GM12878 (cell line): ENCODE data around the gene PCIF1. TPM values are rescaled to one million over a fixed set of nuclear protein-coding genes. Genes with fewer than 3 reads are reported as not detected.

Experiments
- ATAC-seq: fragments of 200-7000 bp; cut with Tn5 transposase; 3 replicates; pipeline ENCODE4 v1.9.1; 2020; ENCODE audit warnings: mild to moderate bottlenecking, moderate library complexity
- BruUV-seq: library from RNA; stranded (reverse); fragments of 400-500 nt; replicated peaks from 2 replicates; lab custom pipeline; 2021; lab: Mats Ljungman, UMichigan
- CTCF ChIA-PET: fragments of 300-600 bp; sonication (Branson Sonifier 250); formaldehyde crosslinking; extraction: SDS; loops from one replicate; lab custom pipeline; 2021; ENCODE audit warnings: inconsistent platforms; lab: Yijun Ruan, JAX
- POLR2A ChIA-PET: fragments of 350-600 bp; formaldehyde crosslinking; extraction: SDS; loops from one replicate; lab custom pipeline; 2021; ENCODE audit warnings: inconsistent platforms; lab: Charles Lee
- RAD21 ChIA-PET: fragments of 300-600 bp; sonication (Branson Sonifier 250); formaldehyde crosslinking; loops from one replicate; lab custom pipeline; 2023; ENCODE audit warnings: antibody characterized with exemption; ENCODE audit not compliant: unreplicated experiment; lab: Charles Lee
- SMC1A ChIA-PET: fragments of 300-600 bp; sonication (Branson Sonifier 250); formaldehyde crosslinking; loops from one replicate; lab custom pipeline; 2023; ENCODE audit not compliant: unreplicated experiment, uncharacterized antibody; lab: Charles Lee
- DNase-seq: peaks from one replicate; pipeline ENCODE4 v3.0.0-alpha.2; 2011; ENCODE audit warnings: low read depth, low spot score
- FAIRE-seq: peaks from 3 replicates; lab custom pipeline; 2011; peaks lifted over from hg19 to GRCh38; lab: Jason Lieb, UNC
- H2AFZ ChIP-seq: 2 replicates; pipeline ENCODE4 v1.6.0; 2011; ENCODE audit warnings: low read depth, low read length, control low read depth; ENCODE audit not compliant: control insufficient read depth
- H3K27ac ChIP-seq: 2 replicates; pipeline ENCODE4 v1.5.1; 2011; ENCODE audit warnings: control low read depth; ENCODE audit not compliant: control insufficient read depth, insufficient read depth
- H3K27me3 ChIP-seq, 2 experiments: replicated peaks in 1 of 2; 2 replicates each; pipeline versions ENCODE4 v1.6.0 to v1.6.1; 2011; ENCODE audit warnings: low read length in 1 of 2; ENCODE audit not compliant: control insufficient read depth in 2 of 2, insufficient read depth in 2 of 2
- H3K36me3 ChIP-seq, 2 experiments: 2 replicates each; pipeline ENCODE4 v1.5.1; 2011; ENCODE audit warnings: low read length in 1 of 2; ENCODE audit not compliant: control insufficient read depth in 2 of 2, insufficient read depth in 2 of 2
- H3K4me1 ChIP-seq: 2 replicates; pipeline ENCODE4 v1.6.1; 2011; ENCODE audit warnings: mild to moderate bottlenecking, low read length, moderate library complexity, mixed read lengths; ENCODE audit not compliant: control insufficient read depth, insufficient read depth
- H3K4me2 ChIP-seq: 2 replicates; pipeline ENCODE4 v1.6.0; 2011; ENCODE audit warnings: control low read depth; ENCODE audit not compliant: control insufficient read depth, insufficient read depth
- H3K4me3 ChIP-seq: fragments of 200-600 bp; sonication (generic); 2 replicates; pipeline ENCODE4 v1.5.1; 2016
- H3K79me2 ChIP-seq: 2 replicates; pipeline ENCODE4 v1.6.0; 2011; ENCODE audit warnings: low read length; ENCODE audit not compliant: control insufficient read depth, insufficient read depth
- H3K9ac ChIP-seq: 2 replicates; pipeline ENCODE4 v1.8.0; 2011; ENCODE audit warnings: low read length, control low read depth, mixed read lengths; ENCODE audit not compliant: control insufficient read depth, insufficient read depth
- H3K9me3 ChIP-seq: replicated peaks from 3 replicates; pipeline ENCODE4 v1.5.1; 2011; ENCODE audit warnings: mild to moderate bottlenecking, low read length; ENCODE audit not compliant: control insufficient read depth, insufficient read depth
- H4K20me1 ChIP-seq: 2 replicates; pipeline ENCODE4 v1.6.0; 2011; ENCODE audit not compliant: control insufficient read depth, insufficient read depth
- GABPA ChIP-seq: IDR thresholded peaks from 2 replicates; pipeline ENCODE4 v1.6.1; 2014; ENCODE audit warnings: antibody characterized with exemption, low read depth, mild to moderate bottlenecking, inconsistent platforms
- RFX5 ChIP-seq: IDR thresholded peaks from 2 replicates; pipeline ENCODE4 v1.6.1; 2011; ENCODE audit warnings: low read depth, low read length, improper control_type of control experiment
- ZNF622 ChIP-seq: fragments of 450-650 bp; IDR thresholded peaks from 2 replicates; pipeline ENCODE4 v1.6.1; 2017; ENCODE audit warnings: mild to moderate bottlenecking, inconsistent platforms
- WGBS: methylation state at CpG from one replicate; pipeline ENCODE4 v1.1.6; 2016; ENCODE audit warnings: low lambda C conversion rate; ENCODE audit not compliant: insufficient replicate concordance, insufficient coverage; ENCODE audit errors: missing lambda C conversion rate; 5-methylcytosine and 5-hydroxymethylcytosine counted together
- in situ Hi-C: fragments of 300-500 bp; cut with MboI; formaldehyde crosslinking; loops from 9 replicates; pipeline ENCODE4 v1.14.3; 2018; ENCODE audit warnings: mixed read lengths
- intact Hi-C: fragments of 100-400 bp; cut with micrococcal nuclease; formaldehyde crosslinking; loops from one replicate; pipeline ENCODE4 v1.14.2; 2022; ENCODE audit not compliant: unreplicated experiment
- polyA plus RNA-seq, 11 experiments: library from polyadenylated mRNA; depleted of rRNA in 4 of 11; unstranded in 6 of 11; stranded (reverse) in 5 of 11; fragments of >200 nt; fragmentation: Nextera tagmentation in 4 of 11; fragmentation: Illumina TruSeq in 1 of 11; extraction: Ambion mirVana in 4 of 11; extraction: Trizol in 1 of 11; gene quantifications; 1 replicate in 1 of 11; 2 replicates in 10 of 11; pipeline versions ENCODE4 v1.2.1 to v1.2.3, GENCODE V29; 2011 to 2016; ENCODE audit warnings: inconsistent platforms in 2 of 11, missing spikeins in 2 of 11, low read depth in 1 of 11
- total RNA-seq, 4 experiments: library from RNA; depleted of rRNA in 3 of 4; stranded (reverse); fragments of >200 nt in 3 of 4; fragmentation: Illumina TruSeq in 1 of 4; extraction: Trizol in 1 of 4; gene quantifications; 2 replicates each; pipeline versions ENCODE4 v1.2.1 to v1.2.3, GENCODE V29; 2013 to 2021
- TF ChIP-seq, protein P1 (sequence below): fragments of 450-650 bp; IDR thresholded peaks from 2 replicates; pipeline ENCODE4 v1.6.1; 2016; ENCODE audit warnings: mild to moderate bottlenecking, moderate library complexity, borderline replicate concordance

PCIF1 gene
- total and polyA plus RNA-seq, 10 of the 15 experiments (the other 5 are each of a cell fraction or from before 2014, with no cell fraction given): 8.4 to 32.9 (median 17.6) TPM

GRCh38 chr20:45921337-45922189 lies 12.9 kb upstream of the PCIF1 start:
- Histone ChIP-seq H3K4me1 (no peaks in the 10 kb centered on the region), H3K4me3 (no peak overlapping the region), H3K36me3 (no peaks in the 10 kb centered on the region), H3K9ac (no peak overlapping the region), H2AFZ (no peak overlapping the region), H3K27me3 (no peaks in the 10 kb centered on the region), H3K27ac (no peak overlapping the region), H3K9me3 (no peaks in the 10 kb centered on the region), H3K79me2 (no peaks in the 10 kb centered on the region), H4K20me1 (no peaks in the 10 kb centered on the region), H3K4me2 (no peak overlapping the region)
- RAD21 ChIA-PET: no interaction called here
- intact Hi-C loops (no loop called here), in situ Hi-C loops (no loop called here)
- POLR2A ChIA-PET: no interaction called here
- no TSS peak for BruUV-seq
- FAIRE-seq (no peak), ATAC-seq (no peak), DNase-seq (no peak)
- TF ChIP-seq RFX5: no peak
- TF ChIP-seq, protein P1, sequence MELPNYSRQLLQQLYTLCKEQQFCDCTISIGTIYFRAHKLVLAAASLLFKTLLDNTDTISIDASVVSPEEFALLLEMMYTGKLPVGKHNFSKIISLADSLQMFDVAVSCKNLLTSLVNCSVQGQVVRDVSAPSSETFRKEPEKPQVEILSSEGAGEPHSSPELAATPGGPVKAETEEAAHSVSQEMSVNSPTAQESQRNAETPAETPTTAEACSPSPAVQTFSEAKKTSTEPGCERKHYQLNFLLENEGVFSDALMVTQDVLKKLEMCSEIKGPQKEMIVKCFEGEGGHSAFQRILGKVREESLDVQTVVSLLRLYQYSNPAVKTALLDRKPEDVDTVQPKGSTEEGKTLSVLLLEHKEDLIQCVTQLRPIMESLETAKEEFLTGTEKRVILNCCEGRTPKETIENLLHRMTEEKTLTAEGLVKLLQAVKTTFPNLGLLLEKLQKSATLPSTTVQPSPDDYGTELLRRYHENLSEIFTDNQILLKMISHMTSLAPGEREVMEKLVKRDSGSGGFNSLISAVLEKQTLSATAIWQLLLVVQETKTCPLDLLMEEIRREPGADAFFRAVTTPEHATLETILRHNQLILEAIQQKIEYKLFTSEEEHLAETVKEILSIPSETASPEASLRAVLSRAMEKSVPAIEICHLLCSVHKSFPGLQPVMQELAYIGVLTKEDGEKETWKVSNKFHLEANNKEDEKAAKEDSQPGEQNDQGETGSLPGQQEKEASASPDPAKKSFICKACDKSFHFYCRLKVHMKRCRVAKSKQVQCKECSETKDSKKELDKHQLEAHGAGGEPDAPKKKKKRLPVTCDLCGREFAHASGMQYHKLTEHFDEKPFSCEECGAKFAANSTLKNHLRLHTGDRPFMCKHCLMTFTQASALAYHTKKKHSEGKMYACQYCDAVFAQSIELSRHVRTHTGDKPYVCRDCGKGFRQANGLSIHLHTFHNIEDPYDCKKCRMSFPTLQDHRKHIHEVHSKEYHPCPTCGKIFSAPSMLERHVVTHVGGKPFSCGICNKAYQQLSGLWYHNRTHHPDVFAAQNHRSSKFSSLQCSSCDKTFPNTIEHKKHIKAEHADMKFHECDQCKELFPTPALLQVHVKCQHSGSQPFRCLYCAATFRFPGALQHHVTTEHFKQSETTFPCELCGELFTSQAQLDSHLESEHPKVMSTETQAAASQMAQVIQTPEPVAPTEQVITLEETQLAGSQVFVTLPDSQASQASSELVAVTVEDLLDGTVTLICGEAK: no peak
- no peak for TF ChIP-seq ZNF622
- no peak for TF ChIP-seq GABPA
- SMC1A ChIA-PET: interaction anchor here (0.8 to 1.8 kb wide), 2 partner anchors 80 to 122 kb away, joined by 4 to 5 read pairs; no protein-coding TSS in a partner anchor
- WGBS: 58% methylated on average over 11 of the region's 11 CpGs
- CTCF ChIA-PET: interaction anchor here (3.0 kb wide), 1 partner anchor 48 kb away, joined by 12 read pairs; no protein-coding TSS in a partner anchor
